Measurements from ENCODE around the gene NOLC1. TPM values are rescaled to one million over a fixed set of nuclear protein-coding genes. Genes with fewer than 3 reads are reported as not detected.

The NOLC1 gene
- total and polyA plus RNA-seq, 5 donors from 2014 or later = 29.5 to 46.5 (median 39.3) TPM

DNA sequence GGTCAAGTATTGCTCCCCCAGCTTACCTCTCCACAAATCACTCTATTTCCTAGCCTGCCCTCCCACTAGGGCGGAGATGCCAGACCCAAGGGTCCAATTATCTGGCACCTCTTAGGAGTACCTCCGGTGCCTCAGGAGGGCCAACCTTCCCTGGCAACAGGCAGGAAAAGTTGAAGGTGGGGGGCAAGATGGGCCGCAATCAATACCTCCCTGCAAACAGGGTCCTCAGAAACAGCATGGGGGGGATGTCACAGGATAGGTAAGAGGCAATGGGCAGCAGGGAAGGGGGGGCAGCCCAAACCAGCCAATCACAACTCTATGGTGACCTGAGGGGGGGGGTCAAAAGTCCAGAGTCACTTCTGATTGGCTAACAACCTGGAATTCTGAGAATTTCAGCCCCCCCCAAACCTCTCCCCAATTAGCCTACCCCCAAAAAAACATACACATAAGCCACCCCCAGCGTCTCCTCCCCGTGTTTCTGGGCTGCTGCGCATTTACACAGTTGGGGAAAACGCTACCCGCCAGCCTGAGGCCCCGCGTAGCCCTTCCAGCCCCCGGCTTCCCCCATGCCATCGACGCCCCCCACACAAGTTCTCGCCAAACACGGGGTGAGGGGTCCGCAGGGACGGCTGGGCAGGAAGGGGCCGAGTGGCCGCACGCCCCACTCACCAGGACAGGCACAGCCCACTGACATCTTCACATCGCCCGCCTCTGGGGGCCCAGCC is 32.6 kb upstream of the NOLC1 start:
- Mint-ChIP-seq H3K27me3 (no peaks in the 10 kb centered on the region), H3K27ac (peak overlapping the region; percentile 59 to 98 (median 87)), H3K4me3 (peak overlapping the region; percentile 90 to 94 (median 92)), H3K36me3 (no peaks in the 10 kb centered on the region), H3K4me1 (peaks cover 11 to 66% (median 40%) of the 10 kb centered on the region in 4 donors), H3K9me3 (no peaks in the 10 kb centered on the region)
- no peaks in the 10 kb centered on the region for H3K9me3 ChIP-seq (ENCODE audit: control insufficient read depth in 2 of 2, low read length in 2 of 2)
- H3K4me1 ChIP-seq (ENCODE audit: control insufficient read depth, insufficient read depth, low read length, poor library complexity, severe bottlenecking) = peaks cover 62% of the 10 kb centered on the region
- peak; percentile 9 to 12 for ATAC-seq (ENCODE audit: low read depth in 2 of 2)
- peak overlapping the region; percentile 75 for H3K4me3 ChIP-seq (ENCODE audit: low read depth, low read length)
- no peaks in the 10 kb centered on the region for H3K27me3 ChIP-seq (ENCODE audit: control insufficient read depth, insufficient read depth, low read length)
- H3K27ac ChIP-seq (ENCODE audit: insufficient read depth, low read length, poor library complexity, severe bottlenecking) = peak overlapping the region; percentile 91
- no peaks in the 10 kb centered on the region for H3K36me3 ChIP-seq (ENCODE audit: control insufficient read depth, insufficient read depth, low read length)
- DNase-seq = peak; percentile 23 to 90 (median 48)

DNA sequence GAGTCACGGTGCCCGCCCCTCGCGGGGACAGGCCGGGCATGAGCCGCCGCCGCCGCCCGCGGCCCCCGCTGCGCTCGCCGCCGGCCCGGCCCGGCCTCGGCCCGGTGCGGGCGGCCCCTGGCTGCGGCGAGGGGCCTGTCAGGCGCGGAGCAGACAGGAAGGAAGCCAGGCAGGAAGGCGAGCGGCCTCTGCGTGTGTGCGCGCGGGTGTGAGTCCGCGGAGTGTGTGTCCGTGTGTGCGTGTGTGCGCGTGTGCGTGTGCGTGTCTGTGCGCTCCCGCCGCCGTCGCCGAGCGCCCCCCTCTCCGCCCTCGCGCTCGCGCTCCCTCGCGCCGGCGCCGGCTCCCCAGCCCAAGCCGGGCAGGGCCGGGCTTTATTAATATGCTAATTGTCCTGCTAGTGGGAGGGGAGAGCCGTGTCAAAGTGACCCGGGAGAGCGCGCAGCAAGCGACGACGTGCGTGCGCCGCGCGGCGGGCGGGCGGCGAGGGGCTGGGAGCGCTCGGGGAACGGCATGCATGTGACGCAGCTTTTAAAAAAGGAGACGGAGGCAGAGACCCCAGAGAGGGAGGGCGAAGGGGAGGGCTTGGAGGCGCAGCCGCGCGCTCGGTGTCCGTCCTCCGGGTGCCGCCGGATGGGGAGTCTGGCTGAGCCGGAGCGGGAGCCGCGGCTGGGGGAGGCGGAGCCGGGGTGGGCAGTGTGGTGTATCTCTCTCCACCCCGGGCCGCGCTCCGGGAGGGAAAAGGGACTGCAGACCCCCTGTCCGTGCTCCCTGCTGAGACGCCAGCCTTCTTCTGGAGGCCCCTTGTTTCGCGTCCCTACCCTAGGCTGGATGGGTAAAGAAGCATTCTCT is 31.8 kb upstream of the NOLC1 start, which contains the start of gene LDB1:
TSS of gene LDB1 (minus strand) at position 227 of the 849 bp plus-strand sequence. CDS start 258 bp downstream, outside the sequence.
- Mint-ChIP-seq H3K4me1 (peaks cover 11 to 63% (median 38%) of the 10 kb centered on the region in 4 donors), H3K4me3 (peak within 1 kb of the TSS; percentile 90 to 96 (median 92)), H3K27me3 (no peaks in the 10 kb centered on the region), H3K9me3 (no peaks in the 10 kb centered on the region), H3K36me3 (no peaks in the 10 kb centered on the region), H3K27ac (peak within 1 kb of the TSS; percentile 89 to 99 (median 96))
- H3K9me3 ChIP-seq (ENCODE audit: control insufficient read depth in 2 of 2, low read length in 2 of 2) = no peaks in the 10 kb centered on the region
- peak; percentile 59 to 61 for ATAC-seq (ENCODE audit: low read depth in 2 of 2)
- H3K4me1 ChIP-seq (ENCODE audit: control insufficient read depth, insufficient read depth, low read length, poor library complexity, severe bottlenecking) = peaks cover 57% of the 10 kb centered on the region
- DNase-seq = peak; percentile 65 to 83 (median 77)
- no peaks in the 10 kb centered on the region for H3K36me3 ChIP-seq (ENCODE audit: control insufficient read depth, insufficient read depth, low read length)
- H3K27me3 ChIP-seq (ENCODE audit: control insufficient read depth, insufficient read depth, low read length) = no peaks in the 10 kb centered on the region
- H3K4me3 ChIP-seq (ENCODE audit: low read depth, low read length) = peak within 1 kb of the TSS; percentile 81
- H3K27ac ChIP-seq (ENCODE audit: insufficient read depth, low read length, poor library complexity, severe bottlenecking) = peak within 1 kb of the TSS; percentile 91

DNA sequence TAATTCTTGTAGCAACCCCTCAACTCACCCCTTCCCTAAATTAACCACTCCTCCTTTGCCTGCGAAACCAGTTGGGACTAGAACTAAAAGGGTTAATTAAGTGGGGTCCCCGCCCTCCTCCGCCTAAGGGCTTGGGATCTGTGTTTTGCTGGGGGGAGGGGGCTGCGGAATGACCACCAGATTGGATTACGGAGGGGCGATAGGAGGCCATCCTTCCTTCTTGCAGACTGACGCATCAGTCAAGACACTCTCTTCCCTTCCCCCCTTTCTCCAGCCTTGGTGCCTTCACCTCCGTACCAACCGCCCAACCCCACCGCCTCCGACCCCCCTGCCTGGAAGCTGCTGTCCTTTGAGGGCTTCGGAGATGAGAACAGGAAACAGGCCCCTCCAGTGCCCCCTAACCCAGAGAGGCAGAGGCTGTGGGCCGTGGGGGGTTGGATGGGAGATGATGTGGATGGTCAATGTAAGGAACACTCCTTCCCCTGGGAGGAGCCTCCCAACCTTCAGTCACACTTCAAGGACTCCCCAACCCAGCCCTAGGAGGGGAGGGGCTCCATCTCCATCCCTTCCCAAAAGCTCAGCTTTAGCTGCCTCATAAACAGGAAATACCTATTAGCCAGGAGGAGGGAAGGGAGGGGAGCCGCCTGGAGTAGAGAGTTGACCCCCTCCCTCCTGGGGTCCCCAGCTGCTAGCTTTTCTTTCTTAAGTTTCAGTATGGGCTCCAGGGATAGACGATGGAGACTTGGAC is 31.0 kb upstream of the NOLC1 start:
- H3K36me3 ChIP-seq (ENCODE audit: control insufficient read depth, insufficient read depth, low read length) = no peaks in the 10 kb centered on the region
- no peaks in the 10 kb centered on the region for H3K27me3 Mint-ChIP-seq
- H3K4me3 Mint-ChIP-seq = peak overlapping the region; percentile 90 to 96 (median 92)
- H3K27ac Mint-ChIP-seq = peak overlapping the region; percentile 89 to 99 (median 96)
- peak overlapping the region; percentile 81 for H3K4me3 ChIP-seq (ENCODE audit: low read depth, low read length)
- H3K36me3 Mint-ChIP-seq = no peaks in the 10 kb centered on the region
- peaks cover 6 to 55% (median 30%) of the 10 kb centered on the region in 4 donors for H3K4me1 Mint-ChIP-seq
- H3K27ac ChIP-seq (ENCODE audit: insufficient read depth, low read length, poor library complexity, severe bottlenecking) = peak overlapping the region; percentile 91
- DNase-seq = no peak
- ATAC-seq (ENCODE audit: low read depth in 2 of 2) = no peak
- no peaks in the 10 kb centered on the region for H3K9me3 Mint-ChIP-seq
- peaks cover 49% of the 10 kb centered on the region for H3K4me1 ChIP-seq (ENCODE audit: control insufficient read depth, insufficient read depth, low read length, poor library complexity, severe bottlenecking)
- H3K27me3 ChIP-seq (ENCODE audit: control insufficient read depth, insufficient read depth, low read length) = no peaks in the 10 kb centered on the region
- no peaks in the 10 kb centered on the region for H3K9me3 ChIP-seq (ENCODE audit: control insufficient read depth in 2 of 2, low read length in 2 of 2)

DNA sequence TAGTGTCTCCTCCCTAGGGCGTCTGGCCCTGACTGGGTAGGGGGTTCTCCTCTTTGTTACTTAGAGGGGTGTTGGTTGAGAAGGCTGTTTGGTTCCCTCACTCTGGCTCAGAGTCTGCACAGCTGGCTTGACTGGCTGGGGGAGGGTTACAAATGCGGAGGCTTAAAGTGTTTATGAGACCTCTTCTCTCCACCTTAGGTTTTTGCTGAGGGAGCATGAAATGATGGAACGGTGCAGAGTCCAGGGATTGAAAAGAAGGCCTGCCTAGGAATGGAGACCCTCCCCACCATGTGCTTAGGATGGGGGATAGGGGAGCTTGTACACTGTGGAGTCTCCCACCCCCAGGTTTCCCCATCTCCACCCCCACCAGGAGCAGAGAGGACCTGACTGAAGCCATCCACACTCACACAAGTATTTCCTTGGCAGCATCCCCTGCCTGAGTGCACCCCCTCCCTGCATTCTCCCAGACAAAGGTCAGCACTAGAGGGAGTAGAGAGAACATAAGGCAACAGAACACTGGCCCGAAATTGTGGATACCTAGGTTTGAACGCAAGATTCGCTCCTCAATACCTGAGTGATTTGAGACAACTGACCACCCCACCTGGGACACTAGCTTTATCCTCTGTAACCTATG is 30.3 kb upstream of the NOLC1 start:
- peaks cover 0 to 48% (median 24%) of the 10 kb centered on the region in 4 donors for H3K4me1 Mint-ChIP-seq
- Histone ChIP-seq H3K27me3 (ENCODE audit: control insufficient read depth, insufficient read depth, low read length) (no peaks in the 10 kb centered on the region), H3K4me3 (ENCODE audit: low read depth, low read length) (no peak overlapping the region), H3K9me3 (ENCODE audit: control insufficient read depth in 2 of 2, low read length in 2 of 2) (no peaks in the 10 kb centered on the region), H3K36me3 (ENCODE audit: control insufficient read depth, insufficient read depth, low read length) (no peaks in the 10 kb centered on the region), H3K4me1 (ENCODE audit: control insufficient read depth, insufficient read depth, low read length, poor library complexity, severe bottlenecking) (peaks cover 42% of the 10 kb centered on the region), H3K27ac (ENCODE audit: insufficient read depth, low read length, poor library complexity, severe bottlenecking) (peak overlapping the region; percentile 91)
- peak overlapping the region; percentile 66 to 93 (median 90) for H3K4me3 Mint-ChIP-seq
- DNase-seq (no peak), ATAC-seq (ENCODE audit: low read depth in 2 of 2) (no peak)
- H3K27ac Mint-ChIP-seq = peak overlapping the region in 2 of 3 donors; percentile 89 to 96
- no peaks in the 10 kb centered on the region for H3K9me3 Mint-ChIP-seq
- no peaks in the 10 kb centered on the region for H3K36me3 Mint-ChIP-seq
- H3K27me3 Mint-ChIP-seq = no peaks in the 10 kb centered on the region

DNA sequence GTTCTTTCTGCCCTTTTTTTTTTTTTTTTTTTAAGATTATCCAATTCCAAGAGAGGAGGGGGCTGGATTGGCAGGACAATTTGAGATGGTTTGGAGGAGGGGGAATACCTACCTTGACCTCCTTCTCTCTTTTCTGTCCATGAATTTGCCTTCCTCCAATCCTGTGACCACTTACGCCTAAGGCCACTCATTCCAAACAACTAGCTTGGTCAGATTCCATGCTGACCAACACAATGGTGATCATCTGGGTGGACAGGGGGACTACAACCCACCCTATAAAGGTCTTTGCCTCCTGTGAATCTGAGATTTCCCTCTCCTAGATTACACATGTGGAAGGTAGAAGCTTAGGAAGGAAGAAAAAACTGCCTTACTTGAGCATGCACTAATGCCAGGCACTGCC is 29.7 kb upstream of the NOLC1 start:
- H3K4me1 ChIP-seq (ENCODE audit: control insufficient read depth, insufficient read depth, low read length, poor library complexity, severe bottlenecking) = peaks cover 36% of the 10 kb centered on the region
- DNase-seq = no peak
- Mint-ChIP-seq H3K4me1 (peaks cover 0 to 42% (median 20%) of the 10 kb centered on the region in 4 donors), H3K27me3 (no peaks in the 10 kb centered on the region), H3K4me3 (peak overlapping the region; percentile 33 to 93 (median 78)), H3K36me3 (no peaks in the 10 kb centered on the region), H3K9me3 (no peaks in the 10 kb centered on the region), H3K27ac (peak overlapping the region in 1 of 3 donors; percentile 74)
- no peak for ATAC-seq (ENCODE audit: low read depth in 2 of 2)
- H3K27me3 ChIP-seq (ENCODE audit: control insufficient read depth, insufficient read depth, low read length) = no peaks in the 10 kb centered on the region
- no peak overlapping the region for H3K4me3 ChIP-seq (ENCODE audit: low read depth, low read length)
- H3K9me3 ChIP-seq (ENCODE audit: control insufficient read depth in 2 of 2, low read length in 2 of 2) = no peaks in the 10 kb centered on the region
- no peaks in the 10 kb centered on the region for H3K36me3 ChIP-seq (ENCODE audit: control insufficient read depth, insufficient read depth, low read length)
- H3K27ac ChIP-seq (ENCODE audit: insufficient read depth, low read length, poor library complexity, severe bottlenecking) = no peak overlapping the region

DNA sequence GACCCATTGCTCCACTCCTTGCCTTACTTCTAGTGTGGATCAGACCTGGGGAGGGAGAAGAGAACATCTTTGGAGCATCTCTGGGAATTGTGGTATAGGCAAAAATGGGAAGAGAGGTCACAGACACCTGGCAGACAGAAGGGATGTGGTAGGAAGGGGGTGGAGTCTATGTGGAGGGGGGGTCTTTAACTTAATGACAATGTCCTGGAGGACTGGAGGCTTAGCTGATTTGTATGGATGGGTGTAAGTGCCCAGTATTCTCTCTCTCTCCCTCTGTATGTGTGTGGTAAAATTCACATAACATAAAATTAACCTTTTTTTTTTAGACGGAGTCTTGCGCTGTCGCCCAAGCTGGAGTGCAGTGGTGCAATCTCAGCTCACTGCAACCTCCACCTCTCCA is 29.0 kb upstream of the NOLC1 start:
- Mint-ChIP-seq H3K27ac (peak overlapping the region in 2 of 3 donors; percentile 74 to 76), H3K36me3 (no peaks in the 10 kb centered on the region), H3K9me3 (no peaks in the 10 kb centered on the region), H3K4me1 (peaks cover 0 to 34% (median 13%) of the 10 kb centered on the region in 4 donors), H3K4me3 (peak overlapping the region in 2 of 4 donors; percentile 62 to 93), H3K27me3 (no peaks in the 10 kb centered on the region)
- Histone ChIP-seq H3K36me3 (ENCODE audit: control insufficient read depth, insufficient read depth, low read length) (no peaks in the 10 kb centered on the region), H3K27ac (ENCODE audit: insufficient read depth, low read length, poor library complexity, severe bottlenecking) (no peak overlapping the region), H3K9me3 (ENCODE audit: control insufficient read depth in 2 of 2, low read length in 2 of 2) (no peaks in the 10 kb centered on the region), H3K27me3 (ENCODE audit: control insufficient read depth, insufficient read depth, low read length) (no peaks in the 10 kb centered on the region), H3K4me3 (ENCODE audit: low read depth, low read length) (no peak overlapping the region), H3K4me1 (ENCODE audit: control insufficient read depth, insufficient read depth, low read length, poor library complexity, severe bottlenecking) (peaks cover 28% of the 10 kb centered on the region)
- ATAC-seq (ENCODE audit: low read depth in 2 of 2) (no peak), DNase-seq (no peak)
